ENCODE results near the gene DBNL. TPM values are rescaled to one million over a fixed set of nuclear protein-coding genes. Genes with fewer than 3 reads are reported as not detected.
A peak's percentile ranks its signal among the peaks of the same experiment; 100 is the strongest.

Gene DBNL
- total and polyA plus RNA-seq, 2 of the 13 experiments (the other 11 are each of a cell fraction or from before 2014, with no cell fraction given) = 20.8 to 35.1 TPM

GRCh38 chr7:44100458-44101302 is 56.2 kb downstream of the DBNL start (continued):
- TF ChIP-seq ZNF567 (CRISPR knock-in tag; IDR thresholded peaks at IDR 0.05; ENCODE audit: borderline replicate concordance) = no peak
- no peak for TF ChIP-seq FOXP1 (IDR thresholded peaks at IDR 0.05)
- TF ChIP-seq FOXP1 (CRISPR knock-in tag; IDR thresholded peaks at IDR 0.05) = no peak
- TF ChIP-seq NFYC (CRISPR knock-in tag; IDR thresholded peaks at IDR 0.05) = no peak
- peak in 1 of 2 experiments; percentile 50; a peak in 1 of 4 replicates for TF ChIP-seq POLR2A (IDR thresholded peaks at IDR 0.05; ENCODE audit: insufficient read depth in 1 of 2, low read depth in 2 of 2, low read length in 2 of 2)
- TF ChIP-seq REST (IDR thresholded peaks at IDR 0.05; ENCODE audit: borderline replicate concordance in 1 of 2, low read depth in 1 of 2, low read length in 2 of 2) = no peak
- TF ChIP-seq ZNF34 (CRISPR knock-in tag; IDR thresholded peaks at IDR 0.05; ENCODE audit: borderline replicate concordance) = no peak
- no peak for TF ChIP-seq ZNF354B (CRISPR knock-in tag; IDR thresholded peaks at IDR 0.05)
- TF ChIP-seq MYC (CRISPR knock-in tag; IDR thresholded peaks at IDR 0.05; ENCODE audit: borderline replicate concordance) = no peak; the same call in 1 of the 2 replicates
- no peak for TF ChIP-seq ZSCAN12 (CRISPR knock-in tag; IDR thresholded peaks at IDR 0.05)
- no peak for TF ChIP-seq EZH2 (conservative IDR thresholded peaks at IDR 0.05; ENCODE audit: low read depth, low read length)
- no peak for TF ChIP-seq RARA (CRISPR knock-in tag; IDR thresholded peaks at IDR 0.05)
- peak; percentile 39; the same call in 1 of the 2 replicates for TF ChIP-seq DRAP1 (CRISPR knock-in tag; IDR thresholded peaks at IDR 0.05)
- no peak for TF ChIP-seq GATA4 (IDR thresholded peaks at IDR 0.05; ENCODE audit: borderline replicate concordance, low read depth)
- no peak for TF ChIP-seq HHEX (CRISPR knock-in tag; IDR thresholded peaks at IDR 0.05)
- TF ChIP-seq, protein P1, sequence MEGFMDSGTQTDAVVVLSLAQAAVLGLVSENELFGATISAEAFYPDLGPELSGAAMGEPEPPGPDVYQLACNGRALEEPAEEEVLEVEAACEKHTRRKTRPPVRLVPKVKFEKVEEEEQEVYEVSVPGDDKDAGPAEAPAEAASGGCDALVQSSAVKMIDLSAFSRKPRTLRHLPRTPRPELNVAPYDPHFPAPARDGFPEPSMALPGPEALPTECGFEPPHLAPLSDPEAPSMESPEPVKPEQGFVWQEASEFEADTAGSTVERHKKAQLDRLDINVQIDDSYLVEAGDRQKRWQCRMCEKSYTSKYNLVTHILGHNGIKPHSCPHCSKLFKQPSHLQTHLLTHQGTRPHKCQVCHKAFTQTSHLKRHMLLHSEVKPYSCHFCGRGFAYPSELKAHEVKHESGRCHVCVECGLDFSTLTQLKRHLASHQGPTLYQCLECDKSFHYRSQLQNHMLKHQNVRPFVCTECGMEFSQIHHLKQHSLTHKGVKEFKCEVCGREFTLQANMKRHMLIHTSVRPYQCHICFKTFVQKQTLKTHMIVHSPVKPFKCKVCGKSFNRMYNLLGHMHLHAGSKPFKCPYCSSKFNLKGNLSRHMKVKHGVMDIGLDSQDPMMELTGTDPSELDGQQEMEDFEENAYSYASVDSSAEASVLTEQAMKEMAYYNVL (CRISPR knock-in tag; IDR thresholded peaks at IDR 0.05; ENCODE audit: borderline replicate concordance) = 0 out of 2 replicates have a peak, but pooled peaks have one; percentile 29
- TF ChIP-seq ZNF362 (CRISPR knock-in tag; IDR thresholded peaks at IDR 0.05; ENCODE audit: borderline replicate concordance) = no peak
- no peak for TF ChIP-seq TCF12 (IDR thresholded peaks at IDR 0.05)
- no peak for TF ChIP-seq TCF12 (CRISPR knock-in tag; IDR thresholded peaks at IDR 0.05)
- TF ChIP-seq FOXP4 (CRISPR knock-in tag; IDR thresholded peaks at IDR 0.05) = peak; percentile 10; the same call in 1 of the 2 replicates
- no peak for TF ChIP-seq MAFF (IDR thresholded peaks at IDR 0.05; ENCODE audit: low read depth, low read length)
